Calu3 (cell line): ENCODE results near the gene KCNE2. TPM values are rescaled to one million over a fixed set of nuclear protein-coding genes. Genes with fewer than 3 reads are reported as not detected.

Experiments
- BruUV-seq: library from RNA; stranded (reverse); fragments of 400-500 nt; replicated peaks from 2 replicates; lab custom pipeline; 2021; lab: Mats Ljungman, UMichigan
- CTCF ChIA-PET: fragments of 300-600 bp; sonication (Branson Sonifier 250); formaldehyde crosslinking; loops from one replicate; lab custom pipeline; 2022; ENCODE audit warnings: antibody characterized with exemption; lab: Charles Lee
- DNase-seq: peaks from one replicate; pipeline ENCODE4 v3.0.0; 2022
- H3K27ac Mint-ChIP-seq: one replicate; pipeline ENCODE4 v1.8.0; 2022; ENCODE audit warnings: mixed read lengths; ENCODE audit not compliant: unreplicated experiment
- H3K27me3 Mint-ChIP-seq: one replicate; pipeline ENCODE4 v1.8.0; 2022; ENCODE audit warnings: mixed read lengths; ENCODE audit not compliant: unreplicated experiment
- H3K36me3 Mint-ChIP-seq: one replicate; pipeline ENCODE4 v1.8.0; 2022; ENCODE audit warnings: mild to moderate bottlenecking, moderate library complexity, mixed read lengths; ENCODE audit not compliant: insufficient read depth, unreplicated experiment
- H3K4me1 Mint-ChIP-seq: one replicate; pipeline ENCODE4 v1.8.0; 2022; ENCODE audit warnings: mild to moderate bottlenecking, low read depth, mixed read lengths; ENCODE audit not compliant: unreplicated experiment
- H3K4me3 Mint-ChIP-seq: one replicate; pipeline ENCODE4 v1.8.0; 2022; ENCODE audit warnings: mild to moderate bottlenecking, low read depth, moderate library complexity, mixed read lengths; ENCODE audit not compliant: unreplicated experiment
- H3K9me3 Mint-ChIP-seq: one replicate; pipeline ENCODE4 v1.8.0; 2022; ENCODE audit warnings: low read depth, mixed read lengths; ENCODE audit not compliant: unreplicated experiment
- intact Hi-C: fragments of 100-400 bp; cut with micrococcal nuclease; formaldehyde crosslinking; loops from one replicate; pipeline ENCODE4 v1.10.0; 2022; ENCODE audit not compliant: unreplicated experiment
- total RNA-seq: library from RNA; stranded (reverse); gene quantifications from 2 replicates; pipeline ENCODE4 v1.2.3, GENCODE V29; 2022
- TF ChIP-seq, protein P1 (sequence below): fragments of 200-600 bp; IDR thresholded peaks from one replicate; pipeline ENCODE4 v1.8.0; 2022; ENCODE audit warnings: antibody characterized with exemption; ENCODE audit not compliant: unreplicated experiment

Gene KCNE2
- total RNA-seq, 1 experiment from 2014 or later, result not detected

DNA sequence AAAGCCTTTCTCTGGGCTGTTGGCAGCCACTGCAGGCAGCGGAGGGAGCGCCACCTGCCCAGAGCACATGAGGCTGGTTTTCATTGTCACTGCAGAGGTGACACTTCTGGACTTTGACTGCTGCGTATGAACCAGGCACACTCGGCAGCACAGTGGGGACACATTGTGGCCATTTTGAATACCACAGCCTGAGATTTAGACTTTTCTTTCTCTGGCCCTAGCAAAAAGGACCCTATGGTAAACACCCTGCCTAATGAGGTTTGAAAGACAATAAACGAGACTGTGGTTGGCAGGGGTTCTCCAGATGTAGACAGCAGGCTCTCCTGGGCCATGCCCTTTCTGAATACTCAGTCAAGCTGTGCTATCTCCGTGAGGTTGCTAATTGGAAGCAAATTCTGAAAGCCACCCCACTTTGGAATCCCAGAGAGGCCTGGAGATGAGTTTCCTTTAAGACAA is 12.0 kb upstream of the KCNE2 start:
- H3K4me3 Mint-ChIP-seq, result no peak overlapping the region
- peak; percentile 39 for DNase-seq
- no peak overlapping the region for H3K27ac Mint-ChIP-seq
- no peaks in the 10 kb centered on the region for H3K36me3 Mint-ChIP-seq
- no peaks in the 10 kb centered on the region for H3K9me3 Mint-ChIP-seq
- no peaks in the 10 kb centered on the region for H3K4me1 Mint-ChIP-seq
- no TSS peak for BruUV-seq
- CTCF ChIA-PET, result no interaction called here
- intact Hi-C loops, result no loop called here
- TF ChIP-seq, protein P1, sequence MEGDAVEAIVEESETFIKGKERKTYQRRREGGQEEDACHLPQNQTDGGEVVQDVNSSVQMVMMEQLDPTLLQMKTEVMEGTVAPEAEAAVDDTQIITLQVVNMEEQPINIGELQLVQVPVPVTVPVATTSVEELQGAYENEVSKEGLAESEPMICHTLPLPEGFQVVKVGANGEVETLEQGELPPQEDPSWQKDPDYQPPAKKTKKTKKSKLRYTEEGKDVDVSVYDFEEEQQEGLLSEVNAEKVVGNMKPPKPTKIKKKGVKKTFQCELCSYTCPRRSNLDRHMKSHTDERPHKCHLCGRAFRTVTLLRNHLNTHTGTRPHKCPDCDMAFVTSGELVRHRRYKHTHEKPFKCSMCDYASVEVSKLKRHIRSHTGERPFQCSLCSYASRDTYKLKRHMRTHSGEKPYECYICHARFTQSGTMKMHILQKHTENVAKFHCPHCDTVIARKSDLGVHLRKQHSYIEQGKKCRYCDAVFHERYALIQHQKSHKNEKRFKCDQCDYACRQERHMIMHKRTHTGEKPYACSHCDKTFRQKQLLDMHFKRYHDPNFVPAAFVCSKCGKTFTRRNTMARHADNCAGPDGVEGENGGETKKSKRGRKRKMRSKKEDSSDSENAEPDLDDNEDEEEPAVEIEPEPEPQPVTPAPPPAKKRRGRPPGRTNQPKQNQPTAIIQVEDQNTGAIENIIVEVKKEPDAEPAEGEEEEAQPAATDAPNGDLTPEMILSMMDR, result peak; percentile 29
- peaks cover 36% of the 10 kb centered on the region for H3K27me3 Mint-ChIP-seq

GRCh38 chr21:34352556-34352955 is 11.2 kb upstream of the KCNE2 start:
- CTCF ChIA-PET, result no interaction called here
- no peak for DNase-seq
- no peaks in the 10 kb centered on the region for H3K36me3 Mint-ChIP-seq
- H3K9me3 Mint-ChIP-seq, result no peaks in the 10 kb centered on the region
- no peaks in the 10 kb centered on the region for H3K4me1 Mint-ChIP-seq
- intact Hi-C loops, result no loop called here
- H3K27me3 Mint-ChIP-seq, result peaks cover 44% of the 10 kb centered on the region
- H3K27ac Mint-ChIP-seq, result no peak overlapping the region
- no peak overlapping the region for H3K4me3 Mint-ChIP-seq
- BruUV-seq, result no TSS peak
- TF ChIP-seq, protein P1, result no peak

DNA sequence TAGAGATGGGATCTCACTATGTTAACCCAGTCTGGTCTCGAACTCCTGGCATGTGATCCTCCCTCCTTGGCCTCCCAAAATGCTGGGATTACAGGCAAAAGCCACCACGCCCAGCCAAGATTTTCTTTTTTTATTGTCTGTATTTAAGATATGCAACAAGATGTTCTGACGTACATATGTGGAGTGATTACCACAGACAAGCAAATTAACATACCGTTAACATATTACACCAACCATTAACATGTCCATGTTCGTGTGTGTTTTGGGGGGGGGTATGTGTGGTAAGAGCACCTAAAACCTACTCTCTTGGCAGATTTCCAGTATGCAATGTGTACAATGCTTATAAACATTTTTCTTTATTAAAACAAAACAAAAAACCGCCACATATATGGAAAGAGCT is 10.6 kb upstream of the KCNE2 start:
- intact Hi-C loops, result no loop called here
- BruUV-seq, result no TSS peak
- Mint-ChIP-seq H3K36me3 (no peaks in the 10 kb centered on the region), H3K9me3 (no peaks in the 10 kb centered on the region), H3K27ac (no peak overlapping the region), H3K27me3 (peaks cover 48% of the 10 kb centered on the region), H3K4me1 (no peaks in the 10 kb centered on the region), H3K4me3 (no peak overlapping the region)
- TF ChIP-seq, protein P1, result no peak
- DNase-seq, result no peak
- CTCF ChIA-PET, result no interaction called here

DNA sequence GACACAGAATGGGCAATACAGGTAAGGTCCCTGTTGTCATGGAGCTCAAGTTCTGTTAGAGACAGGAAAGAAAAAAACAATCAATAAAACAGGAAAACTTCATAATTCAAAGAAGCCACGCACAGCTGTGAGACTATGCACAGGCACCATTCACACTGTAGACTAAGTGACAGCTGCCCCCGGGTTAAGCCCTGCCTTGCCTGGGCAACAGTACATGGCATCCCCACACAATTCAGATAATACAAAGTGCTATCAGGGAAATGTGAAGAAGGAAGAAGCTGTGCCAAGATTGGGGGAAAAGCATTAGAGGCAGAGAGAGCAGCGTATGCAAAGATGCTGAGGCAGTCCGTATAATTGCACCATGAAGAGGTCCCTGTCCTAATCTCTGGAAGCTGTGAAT is 9.0 kb upstream of the KCNE2 start:
- H3K27me3 Mint-ChIP-seq, result peaks cover 65% of the 10 kb centered on the region
- no peaks in the 10 kb centered on the region for H3K4me1 Mint-ChIP-seq
- TF ChIP-seq, protein P1, result no peak
- H3K4me3 Mint-ChIP-seq, result no peak overlapping the region
- no peaks in the 10 kb centered on the region for H3K9me3 Mint-ChIP-seq
- no peaks in the 10 kb centered on the region for H3K36me3 Mint-ChIP-seq
- BruUV-seq, result no TSS peak
- no peak for DNase-seq
- CTCF ChIA-PET, result interaction anchor here (1.3 kb wide), 1 partner anchor 431 kb away, joined by 3 read pairs; no protein-coding TSS in a partner anchor
- H3K27ac Mint-ChIP-seq, result no peak overlapping the region
- intact Hi-C loops, result no loop called here
